Osteoblast (primary cell): ENCODE data around the gene CADPS. TPM values are rescaled to one million over a fixed set of nuclear protein-coding genes. Genes with fewer than 3 reads are reported as not detected.

Experiments
- DNase-seq: peaks from one replicate; pipeline ENCODE4 v3.0.0; 2011; ENCODE audit warnings: low spot score, mixed read lengths; ENCODE audit not compliant: insufficient read length; ENCODE audit errors: missing footprints
- H2AFZ ChIP-seq: 2 replicates; pipeline ENCODE4 v1.6.0; 2011; ENCODE audit warnings: mild to moderate bottlenecking, low read length
- H3K27ac ChIP-seq: 2 replicates; pipeline ENCODE4 v1.5.1; 2011; ENCODE audit warnings: mild to moderate bottlenecking, low read depth, low read length, moderate library complexity
- H3K27me3 ChIP-seq: 2 replicates; pipeline ENCODE4 v1.6.0; 2012; ENCODE audit warnings: mild to moderate bottlenecking, control low read depth, inconsistent platforms, low read length, moderate library complexity; ENCODE audit not compliant: insufficient read depth
- H3K36me3 ChIP-seq: 2 replicates; pipeline ENCODE4 v1.5.1; 2011; ENCODE audit warnings: mild to moderate bottlenecking, low read length, control low read depth, moderate library complexity; ENCODE audit not compliant: insufficient read depth
- H3K4me1 ChIP-seq: 2 replicates; pipeline ENCODE4 v1.5.1; 2011; ENCODE audit warnings: mild to moderate bottlenecking, low read length, control low read depth, moderate library complexity; ENCODE audit not compliant: insufficient read depth
- H3K4me2 ChIP-seq: 2 replicates; pipeline ENCODE4 v1.6.0; 2011; ENCODE audit warnings: mild to moderate bottlenecking, low read length; ENCODE audit not compliant: insufficient read depth
- H3K4me3 ChIP-seq: fragments of 200-600 bp; sonication (generic); 3 replicates; pipeline ENCODE4 v1.5.1; 2012; ENCODE audit warnings: mild to moderate bottlenecking, low read length, inconsistent platforms; ENCODE audit not compliant: insufficient read depth
- H3K79me2 ChIP-seq: 2 replicates; pipeline ENCODE4 v1.6.0; 2012; ENCODE audit warnings: mild to moderate bottlenecking, low read length, control low read depth, inconsistent platforms; ENCODE audit not compliant: insufficient read depth
- H3K9me3 ChIP-seq: 2 replicates; pipeline ENCODE4 v1.5.1; 2011; ENCODE audit warnings: low read depth, low read length, control low read depth
- H4K20me1 ChIP-seq: 2 replicates; pipeline ENCODE4 v1.6.0; 2012; ENCODE audit warnings: mild to moderate bottlenecking, low read length, control low read depth; ENCODE audit not compliant: insufficient read depth
- total RNA-seq: library from RNA; depleted of rRNA; stranded (reverse); fragments of >200 nt; gene quantifications from 2 replicates; pipeline ENCODE4 v1.2.3, GENCODE V29; 2012
- TF ChIP-seq, protein P1 (sequence below): IDR thresholded peaks from 2 replicates; pipeline ENCODE4 v1.5.1; 2011; ENCODE audit warnings: mild to moderate bottlenecking, low read depth, low read length, moderate library complexity; ENCODE audit errors: extremely low read depth

CADPS gene
- total RNA-seq, 1 donor: not detected

DNA sequence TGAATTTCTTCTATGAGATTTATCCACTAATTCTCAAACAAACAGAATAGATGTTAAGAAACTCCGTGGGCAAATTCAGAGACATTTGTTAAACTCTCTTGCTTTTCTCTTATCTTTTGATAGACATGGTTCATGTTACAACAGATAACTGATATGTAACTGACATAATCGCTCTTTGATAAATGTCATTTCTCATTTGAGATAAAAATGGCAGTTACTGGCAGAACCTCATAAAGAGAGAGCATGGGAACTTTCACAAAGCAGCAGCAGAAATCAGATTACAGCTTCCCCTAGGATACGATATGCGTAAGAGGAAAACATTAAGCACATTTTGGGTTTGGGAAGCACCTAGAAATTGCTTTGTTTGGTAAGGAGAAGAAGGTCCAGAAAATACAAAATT lies 126.1 kb downstream of the CADPS start:
- Histone ChIP-seq H3K4me3 (no peak overlapping the region), H3K9me3 (no peaks in the 10 kb centered on the region), H4K20me1 (no peaks in the 10 kb centered on the region), H3K4me1 (no peaks in the 10 kb centered on the region), H3K79me2 (no peaks in the 10 kb centered on the region), H2AFZ (no peak overlapping the region), H3K27ac (no peak overlapping the region), H3K4me2 (no peak overlapping the region), H3K27me3 (no peaks in the 10 kb centered on the region), H3K36me3 (no peaks in the 10 kb centered on the region)
- TF ChIP-seq, protein P1, sequence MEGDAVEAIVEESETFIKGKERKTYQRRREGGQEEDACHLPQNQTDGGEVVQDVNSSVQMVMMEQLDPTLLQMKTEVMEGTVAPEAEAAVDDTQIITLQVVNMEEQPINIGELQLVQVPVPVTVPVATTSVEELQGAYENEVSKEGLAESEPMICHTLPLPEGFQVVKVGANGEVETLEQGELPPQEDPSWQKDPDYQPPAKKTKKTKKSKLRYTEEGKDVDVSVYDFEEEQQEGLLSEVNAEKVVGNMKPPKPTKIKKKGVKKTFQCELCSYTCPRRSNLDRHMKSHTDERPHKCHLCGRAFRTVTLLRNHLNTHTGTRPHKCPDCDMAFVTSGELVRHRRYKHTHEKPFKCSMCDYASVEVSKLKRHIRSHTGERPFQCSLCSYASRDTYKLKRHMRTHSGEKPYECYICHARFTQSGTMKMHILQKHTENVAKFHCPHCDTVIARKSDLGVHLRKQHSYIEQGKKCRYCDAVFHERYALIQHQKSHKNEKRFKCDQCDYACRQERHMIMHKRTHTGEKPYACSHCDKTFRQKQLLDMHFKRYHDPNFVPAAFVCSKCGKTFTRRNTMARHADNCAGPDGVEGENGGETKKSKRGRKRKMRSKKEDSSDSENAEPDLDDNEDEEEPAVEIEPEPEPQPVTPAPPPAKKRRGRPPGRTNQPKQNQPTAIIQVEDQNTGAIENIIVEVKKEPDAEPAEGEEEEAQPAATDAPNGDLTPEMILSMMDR: no peak
- no peak for DNase-seq

DNA sequence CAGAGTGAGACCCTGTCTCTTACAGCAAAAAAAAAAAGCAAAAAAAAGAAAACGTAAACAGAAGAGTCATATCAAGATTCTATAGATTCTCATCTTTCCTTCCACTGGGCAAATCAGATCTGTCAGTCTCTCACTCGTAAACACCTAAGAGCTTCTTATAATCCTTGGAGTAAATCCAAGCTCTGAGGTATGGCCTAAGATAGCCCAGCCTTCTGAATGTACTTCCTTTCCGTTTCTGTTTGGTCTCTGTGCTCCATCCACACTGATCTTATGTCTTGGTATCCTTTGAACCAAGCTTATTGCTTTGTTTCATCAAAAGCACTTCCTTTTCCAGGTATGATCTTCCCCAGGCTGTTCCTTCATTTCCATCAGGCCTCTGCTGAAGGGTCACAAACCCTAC lies 137.8 kb downstream of the CADPS start:
- TF ChIP-seq, protein P1: no peak
- Histone ChIP-seq H3K4me3 (no peak overlapping the region), H3K27ac (no peak overlapping the region), H3K27me3 (no peaks in the 10 kb centered on the region), H3K9me3 (no peaks in the 10 kb centered on the region), H3K79me2 (no peaks in the 10 kb centered on the region), H3K4me2 (no peak overlapping the region), H3K36me3 (no peaks in the 10 kb centered on the region), H3K4me1 (no peaks in the 10 kb centered on the region), H4K20me1 (no peaks in the 10 kb centered on the region), H2AFZ (no peak overlapping the region)
- DNase-seq: no peak

DNA sequence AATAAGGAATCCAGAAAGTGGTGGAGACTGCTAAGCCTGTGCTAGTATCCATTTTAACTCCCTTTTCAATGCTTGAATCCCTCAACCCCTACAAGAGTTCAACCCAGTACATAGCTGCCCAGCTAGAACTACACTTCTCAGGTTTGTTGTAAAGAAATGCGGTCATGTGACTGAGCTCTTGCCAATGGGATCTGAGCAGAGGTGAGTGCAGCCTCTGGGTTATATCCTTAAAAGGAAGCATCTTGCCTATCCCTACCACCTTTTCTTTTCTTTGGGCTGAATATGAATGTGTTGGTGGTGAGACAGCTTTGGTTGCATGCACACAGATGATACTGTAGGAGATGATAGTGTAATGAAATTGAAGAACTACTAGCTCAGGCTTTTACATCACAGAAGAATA lies 139.7 kb downstream of the CADPS start:
- H4K20me1 ChIP-seq: no peaks in the 10 kb centered on the region
- H3K36me3 ChIP-seq: no peaks in the 10 kb centered on the region
- TF ChIP-seq, protein P1: no peak
- no peak overlapping the region for H3K4me3 ChIP-seq
- no peak overlapping the region for H3K4me2 ChIP-seq
- no peak for DNase-seq
- no peaks in the 10 kb centered on the region for H3K4me1 ChIP-seq
- H3K9me3 ChIP-seq: no peaks in the 10 kb centered on the region
- no peaks in the 10 kb centered on the region for H3K27me3 ChIP-seq
- H3K27ac ChIP-seq: no peak overlapping the region
- no peaks in the 10 kb centered on the region for H3K79me2 ChIP-seq
- H2AFZ ChIP-seq: no peak overlapping the region

DNA sequence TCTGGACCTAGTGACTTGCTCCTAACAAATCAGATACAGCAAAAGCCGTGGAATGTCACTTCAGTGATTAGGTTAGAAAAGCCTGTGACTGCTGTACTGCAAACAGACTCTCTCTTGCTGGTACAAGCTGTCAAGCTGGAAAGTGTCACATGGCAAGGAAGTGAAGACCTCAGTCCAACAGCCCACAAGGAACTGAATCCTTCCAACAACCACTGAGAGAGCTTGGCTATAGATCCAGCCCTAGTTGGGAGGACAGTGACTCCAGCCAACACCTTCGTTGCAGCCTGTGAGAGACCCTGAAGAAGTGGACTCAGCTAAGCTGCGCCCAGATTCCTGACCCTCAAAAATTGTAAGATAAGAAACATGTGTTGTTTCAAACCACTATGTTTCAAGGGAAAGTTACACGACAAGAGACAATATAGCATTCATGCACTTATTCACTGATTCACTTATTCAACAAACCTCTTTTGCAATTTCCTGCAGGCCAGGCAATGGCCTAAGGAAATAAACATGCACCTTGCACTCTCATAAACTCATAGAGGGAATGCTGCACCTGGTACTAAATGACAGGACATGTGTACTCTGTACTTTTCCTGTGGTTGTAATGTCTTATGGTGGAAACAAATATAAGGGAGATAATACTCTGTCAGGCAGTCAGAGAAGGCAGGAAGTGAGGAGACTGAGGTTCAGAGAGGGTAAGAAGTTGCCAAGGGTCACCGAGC lies 142.9 kb downstream of the CADPS start:
- DNase-seq: no peak
- TF ChIP-seq, protein P1: no peak
- no peaks in the 10 kb centered on the region for H3K79me2 ChIP-seq
- no peaks in the 10 kb centered on the region for H3K36me3 ChIP-seq
- no peaks in the 10 kb centered on the region for H3K9me3 ChIP-seq
- no peak overlapping the region for H2AFZ ChIP-seq
- H3K27me3 ChIP-seq: no peaks in the 10 kb centered on the region
- no peak overlapping the region for H3K27ac ChIP-seq
- no peaks in the 10 kb centered on the region for H4K20me1 ChIP-seq
- H3K4me3 ChIP-seq: no peak overlapping the region
- H3K4me2 ChIP-seq: no peak overlapping the region
- H3K4me1 ChIP-seq: no peaks in the 10 kb centered on the region
